GM19240 (cell line): ENCODE measurements around the gene NELL1.

ENCODE experiments used
- DNase-seq: peaks from one replicate; pipeline ENCODE4 v3.0.0; 2011; ENCODE audit warnings: low spot score; ENCODE audit not compliant: insufficient read length

The NELL1 gene

GRCh38 chr11:21411104-21411503, 741.7 kb downstream of the NELL1 start:
- DNase-seq: no peak

GRCh38 chr11:21411597-21411996, 742.2 kb downstream of the NELL1 start:
- no peak for DNase-seq

GRCh38 chr11:21412652-21413383, 743.4 kb downstream of the NELL1 start:
- DNase-seq: no peak

- no peak for DNase-seq
These were observed 745.6 kb downstream of the NELL1 start for GRCh38 chr11:21414953-21415352.

GRCh38 chr11:21415606-21416005, 746.2 kb downstream of the NELL1 start:
- no peak for DNase-seq

- no peak for DNase-seq
These were observed 752.4 kb downstream of the NELL1 start for GRCh38 chr11:21421711-21422329.

GRCh38 chr11:21426931-21427330, 757.5 kb downstream of the NELL1 start:
- DNase-seq: no peak

GRCh38 chr11:21427726-21428125, 758.3 kb downstream of the NELL1 start:
- DNase-seq: no peak

- no peak for DNase-seq
These were observed 759.4 kb downstream of the NELL1 start for GRCh38 chr11:21428796-21429195.

GRCh38 chr11:21429401-21429800, 760.0 kb downstream of the NELL1 start:
- no peak for DNase-seq

GRCh38 chr11:21430537-21430936, 761.2 kb downstream of the NELL1 start:
- no peak for DNase-seq

GRCh38 chr11:21446939-21447590, 777.7 kb downstream of the NELL1 start:
- DNase-seq: no peak

GRCh38 chr11:21447871-21448270, 778.5 kb downstream of the NELL1 start:
- no peak for DNase-seq

GRCh38 chr11:21456186-21456585, 786.8 kb downstream of the NELL1 start:
- DNase-seq: no peak

GRCh38 chr11:21460082-21460481, 790.7 kb downstream of the NELL1 start:
- no peak for DNase-seq

GRCh38 chr11:21461701-21462100, 792.3 kb downstream of the NELL1 start:
- DNase-seq: no peak

GRCh38 chr11:21464601-21465193, 795.3 kb downstream of the NELL1 start:
- DNase-seq: no peak

GRCh38 chr11:21465203-21465602, 795.8 kb downstream of the NELL1 start:
- DNase-seq: no peak

GRCh38 chr11:21465920-21466319, 796.5 kb downstream of the NELL1 start:
- no peak for DNase-seq

GRCh38 chr11:21470521-21470920, 801.1 kb downstream of the NELL1 start:
- DNase-seq: no peak

GRCh38 chr11:21472261-21472660, 802.9 kb downstream of the NELL1 start:
- no peak for DNase-seq

- DNase-seq: no peak
These were observed 805.1 kb downstream of the NELL1 start for GRCh38 chr11:21474529-21474928.
